Liver (tissue), 9 donors: ENCODE results near the gene MND1. TPM values are rescaled to one million over a fixed set of nuclear protein-coding genes. Genes with fewer than 3 reads are reported as not detected.

Experiments
- DNase-seq: peaks from one replicate; pipeline ENCODE4 v3.0.0-alpha.2; 2017; ENCODE audit warnings: low spot score
- H3K27ac ChIP-seq, 2 donors: one replicate each; pipeline ENCODE4 v1.7.0; 2013; ENCODE audit warnings: inconsistent platforms in 2 of 2, low read length in 2 of 2, control low read depth in 1 of 2, low read depth in 1 of 2, mild to moderate bottlenecking in 1 of 2
- H3K27me3 ChIP-seq, 4 donors: one replicate each; pipeline versions ENCODE4 v1.6.1 to v1.7.0; 2013; ENCODE audit warnings: low read length in 3 of 4, inconsistent platforms in 1 of 4, mild to moderate bottlenecking in 1 of 4, moderate library complexity in 1 of 4; ENCODE audit not compliant: control insufficient read depth in 4 of 4, insufficient read depth in 4 of 4
- H3K36me3 ChIP-seq, 4 donors: one replicate each; pipeline versions ENCODE4 v1.6.1 to v1.7.0; 2013; ENCODE audit warnings: low read length in 3 of 4, mild to moderate bottlenecking in 3 of 4, low read depth in 1 of 4, moderate library complexity in 1 of 4; ENCODE audit not compliant: control insufficient read depth in 4 of 4, insufficient read depth in 3 of 4
- H3K4me1 ChIP-seq, 4 donors: one replicate each; pipeline versions ENCODE4 v1.6.1 to v1.7.0; 2013; ENCODE audit warnings: low read length in 3 of 4, mild to moderate bottlenecking in 3 of 4, moderate library complexity in 1 of 4; ENCODE audit not compliant: control insufficient read depth in 4 of 4, insufficient read depth in 4 of 4
- H3K4me3 ChIP-seq, 3 donors: one replicate each; pipeline versions ENCODE4 v1.6.1 to v1.7.0; 2013; ENCODE audit warnings: low read length in 3 of 3, control low read depth in 1 of 3, low read depth in 1 of 3, mild to moderate bottlenecking in 1 of 3
- H3K9ac ChIP-seq, 2 donors: one replicate each; pipeline ENCODE4 v1.7.0; 2013; ENCODE audit warnings: low read length in 2 of 2, mild to moderate bottlenecking in 2 of 2, moderate library complexity in 2 of 2, control low read depth in 1 of 2, low read depth in 1 of 2
- H3K9me3 ChIP-seq, 4 donors: one replicate each; pipeline versions ENCODE4 v1.6.1 to v1.7.0; 2013; ENCODE audit warnings: low read length in 3 of 4; ENCODE audit not compliant: control insufficient read depth in 4 of 4
- ATF3 ChIP-seq: IDR thresholded peaks from 2 replicates; pipeline ENCODE4 v1.6.1; 2016; ENCODE audit warnings: antibody characterized with exemption
- CTCF ChIP-seq: fragments of 150-350 bp; IDR thresholded peaks from 2 replicates; pipeline ENCODE4 v1.5.1; 2017; ENCODE audit warnings: improper control_type of control experiment, low read depth, low read length; ENCODE audit not compliant: missing input control
- EGR1 ChIP-seq, 2 donors: IDR thresholded peaks; 2 replicates each; pipeline ENCODE4 v1.6.1; 2016 to 2018; ENCODE audit warnings: antibody characterized with exemption in 2 of 2, low read depth in 2 of 2
- FOXA1 ChIP-seq: IDR thresholded peaks from 2 replicates; pipeline ENCODE4 v1.6.1; 2016; ENCODE audit warnings: antibody characterized with exemption
- GABPA ChIP-seq, 2 donors: IDR thresholded peaks in 1 of 2; conservative IDR thresholded peaks in 1 of 2; 2 replicates each; pipeline ENCODE4 v1.6.1; 2016; ENCODE audit warnings: antibody characterized with exemption in 2 of 2, mild to moderate bottlenecking in 1 of 2, moderate library complexity in 1 of 2
- HNF4G ChIP-seq: IDR thresholded peaks from 2 replicates; pipeline ENCODE4 v1.6.1; 2016; ENCODE audit warnings: antibody characterized with exemption
- JUND ChIP-seq, 2 donors: IDR thresholded peaks; 2 replicates each; pipeline ENCODE4 v1.6.1; 2016; ENCODE audit warnings: antibody characterized with exemption in 2 of 2
- NR2F2 ChIP-seq: IDR thresholded peaks from 2 replicates; pipeline ENCODE4 v1.6.1; 2016; ENCODE audit warnings: antibody characterized with exemption
- RAD21 ChIP-seq, 2 donors: IDR thresholded peaks; 2 replicates each; pipeline ENCODE4 v1.6.1; 2016; ENCODE audit warnings: antibody characterized with exemption in 2 of 2, mild to moderate bottlenecking in 2 of 2
- SP1 ChIP-seq: IDR thresholded peaks from 2 replicates; pipeline ENCODE4 v1.6.1; 2018; ENCODE audit warnings: antibody characterized with exemption, mild to moderate bottlenecking
- TAF1 ChIP-seq: conservative IDR thresholded peaks from 2 replicates; pipeline ENCODE4 v1.6.1; 2016; ENCODE audit warnings: antibody characterized with exemption, mild to moderate bottlenecking
- YY1 ChIP-seq: IDR thresholded peaks from 2 replicates; pipeline ENCODE4 v1.6.1; 2016; ENCODE audit warnings: antibody characterized with exemption, mild to moderate bottlenecking
- WGBS: extraction: QIAGEN DNeasy Blood & Tissue Kit; methylation state at CpG from one replicate; pipeline ENCODE4 v1.1.7; 2013; 5-methylcytosine and 5-hydroxymethylcytosine counted together
- polyA plus RNA-seq, 2 donors: library from polyadenylated mRNA; stranded (reverse) in 1 of 2; unstranded in 1 of 2; fragments of 200-250 nt in 1 of 2; fragments of >200 nt in 1 of 2; fragmentation: Nextera tagmentation in 1 of 2; extraction: Ambion mirVana in 1 of 2; gene quantifications; one replicate each; pipeline versions ENCODE4 v1.2.1 to v1.2.3, GENCODE V29; 2013 to 2015
- total RNA-seq, 2 donors: library from RNA; depleted of rRNA; stranded (reverse); fragments of >200 nt; gene quantifications; one replicate each; pipeline ENCODE4 v1.2.3, GENCODE V29; 2014
- donor health status: healthy.
- donor health status: healthy.
- donor health status: healthy.
- donor health status: healthy.
- donor health status: healthy.

Gene MND1
- 1 to 10 TPM in 1 of 2 donors, under 1 TPM in 1; 0.17 to 2.5 TPM for total RNA-seq
- under 1 TPM; 0.42 to 0.43 TPM for polyA plus RNA-seq

GRCh38 chr4:153344131-153345011, at the start of gene MND1:
TSS of gene MND1 (plus strand) at chr4:153344688. CDS start at chr4:153344738, 50 bp downstream.
- Histone ChIP-seq H3K9me3 (no peaks in the 10 kb centered on the region), H3K27ac (peak within 1 kb of the TSS; percentile 21 to 63), H3K4me3 (peak within 1 kb of the TSS; percentile 80 to 90 (median 85)), H3K27me3 (no peaks in the 10 kb centered on the region), H3K36me3 (no peaks in the 10 kb centered on the region), H3K4me1 (peaks cover 1 to 21% (median 12%) of the 10 kb centered on the region in 4 donors), H3K9ac (peak within 1 kb of the TSS; percentile 52 to 60)
- peak; percentile 71 for TF ChIP-seq CTCF
- no peak for TF ChIP-seq YY1
- TF ChIP-seq NR2F2, result no peak
- no peak for TF ChIP-seq GABPA (IDR thresholded peaks at IDR 0.05 in 1 of 2, conservative IDR thresholded peaks at IDR 0.05 in 1 of 2)
- no peak for TF ChIP-seq ATF3
- peak; percentile 74 to 82 for TF ChIP-seq RAD21 (IDR thresholded peaks at IDR 0.05)
- TF ChIP-seq EGR1 (IDR thresholded peaks at IDR 0.05; ENCODE audit: low read depth in 2 of 2), result peak; percentile 70 to 91
- DNase-seq, result peak; percentile 88
- 1% methylated on average over 86 of the region's 86 CpGs for WGBS

- DNase-seq, result no peak
- Histone ChIP-seq H3K9me3 (peaks cover 0 to 3% (median 2%) of the 10 kb centered on the region in 4 donors), H3K36me3 (peaks cover 1 to 21% (median 16%) of the 10 kb centered on the region in 4 donors), H3K4me1 (no peaks in the 10 kb centered on the region), H3K27me3 (no peaks in the 10 kb centered on the region), H3K9ac (no peak overlapping the region), H3K27ac (no peak overlapping the region), H3K4me3 (no peak overlapping the region)
- WGBS, result 95% methylated on average over 40 of the region's 40 CpGs
- TF ChIP-seq HNF4G, result no peak
- no peak for TF ChIP-seq FOXA1
- no peak for TF ChIP-seq YY1
- TF ChIP-seq TAF1, result no peak
- TF ChIP-seq CTCF, result no peak
- no peak for TF ChIP-seq JUND (IDR thresholded peaks at IDR 0.05)
- TF ChIP-seq SP1, result no peak
These were observed 49.2 kb upstream of the MND1 start for GRCh38 chr4:153295131-153295755.
